ENCODE data around the gene EEF2. TPM values are rescaled to one million over a fixed set of nuclear protein-coding genes. Genes with fewer than 3 reads are reported as not detected.
"Not testable (repeated sequence)": the region's sequence is repeated elsewhere in the genome, so short reads cannot be mapped to it uniquely, and the experiment has no call there.

Gene EEF2
- total and polyA plus RNA-seq, 4 donors = 244 to 1,090 (median 818) TPM

DNA sequence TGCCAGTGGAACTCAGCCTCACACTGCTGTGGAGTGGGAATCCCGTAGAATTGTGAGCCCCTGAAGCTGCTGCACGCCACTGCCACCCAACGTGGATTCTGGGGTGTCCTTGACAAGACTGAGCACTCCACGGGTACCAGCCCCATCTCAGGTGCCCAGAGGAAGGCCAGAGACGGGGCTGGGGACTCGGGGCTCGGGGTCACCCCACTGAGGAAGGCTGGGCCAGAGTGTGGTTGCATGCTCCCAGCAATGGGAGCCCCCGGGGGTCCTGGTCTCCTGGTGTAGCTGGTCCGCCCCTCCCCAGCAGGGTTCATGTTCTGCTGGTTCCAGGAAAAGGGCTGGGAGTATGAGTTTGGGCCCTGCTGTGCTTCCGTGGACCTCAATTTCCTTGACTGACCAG is 29.6 kb downstream of the EEF2 start:
- Histone ChIP-seq H3K27me3 (ENCODE audit: control insufficient read depth in 4 of 4, insufficient read depth in 4 of 4, low read length in 3 of 4) (no peaks in the 10 kb centered on the region), H3K4me1 (ENCODE audit: control insufficient read depth in 4 of 4, insufficient read depth in 4 of 4, low read length in 3 of 4) (peaks cover 0 to 1% (median 0%) of the 10 kb centered on the region in 4 donors), H3K36me3 (ENCODE audit: control insufficient read depth in 4 of 4, insufficient read depth in 3 of 4, low read depth in 1 of 4, low read length in 3 of 4) (peaks cover 2 to 32% (median 22%) of the 10 kb centered on the region in 4 donors), H3K27ac (ENCODE audit: low read depth in 1 of 2, low read length in 2 of 2) (no peak overlapping the region), H3K9ac (ENCODE audit: low read depth in 1 of 2, low read length in 2 of 2) (no peak overlapping the region), H3K9me3 (ENCODE audit: control insufficient read depth in 4 of 4, low read length in 3 of 4) (no peaks in the 10 kb centered on the region), H3K4me3 (ENCODE audit: low read depth in 1 of 3, low read length in 3 of 3) (no peak overlapping the region)
- no peak for TF ChIP-seq CTCF (IDR thresholded peaks at IDR 0.05; ENCODE audit: low read depth, low read length, missing input control)
- TF ChIP-seq FOXA2 (IDR thresholded peaks at IDR 0.05) = no peak
- no peak for TF ChIP-seq YY1 (IDR thresholded peaks at IDR 0.05)
- TF ChIP-seq FOXA1 (IDR thresholded peaks at IDR 0.05) = no peak
- TF ChIP-seq RAD21 (IDR thresholded peaks at IDR 0.05) = no peak
- TF ChIP-seq, protein P1, sequence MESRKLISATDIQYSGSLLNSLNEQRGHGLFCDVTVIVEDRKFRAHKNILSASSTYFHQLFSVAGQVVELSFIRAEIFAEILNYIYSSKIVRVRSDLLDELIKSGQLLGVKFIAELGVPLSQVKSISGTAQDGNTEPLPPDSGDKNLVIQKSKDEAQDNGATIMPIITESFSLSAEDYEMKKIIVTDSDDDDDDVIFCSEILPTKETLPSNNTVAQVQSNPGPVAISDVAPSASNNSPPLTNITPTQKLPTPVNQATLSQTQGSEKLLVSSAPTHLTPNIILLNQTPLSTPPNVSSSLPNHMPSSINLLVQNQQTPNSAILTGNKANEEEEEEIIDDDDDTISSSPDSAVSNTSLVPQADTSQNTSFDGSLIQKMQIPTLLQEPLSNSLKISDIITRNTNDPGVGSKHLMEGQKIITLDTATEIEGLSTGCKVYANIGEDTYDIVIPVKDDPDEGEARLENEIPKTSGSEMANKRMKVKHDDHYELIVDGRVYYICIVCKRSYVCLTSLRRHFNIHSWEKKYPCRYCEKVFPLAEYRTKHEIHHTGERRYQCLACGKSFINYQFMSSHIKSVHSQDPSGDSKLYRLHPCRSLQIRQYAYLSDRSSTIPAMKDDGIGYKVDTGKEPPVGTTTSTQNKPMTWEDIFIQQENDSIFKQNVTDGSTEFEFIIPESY (IDR thresholded peaks at IDR 0.05) = no peak
- TF ChIP-seq MAX (IDR thresholded peaks at IDR 0.05) = no peak
- TF ChIP-seq EGR1 (IDR thresholded peaks at IDR 0.05; ENCODE audit: low read depth in 2 of 2) = no peak
- TF ChIP-seq REST (IDR thresholded peaks at IDR 0.05) = no peak
- no peak for TF ChIP-seq HNF4A (conservative IDR thresholded peaks at IDR 0.05)
- no peak for TF ChIP-seq TAF1 (conservative IDR thresholded peaks at IDR 0.05)
- no peak for TF ChIP-seq JUND (IDR thresholded peaks at IDR 0.05)
- no peak for TF ChIP-seq NR2F2 (IDR thresholded peaks at IDR 0.05)
- no peak for TF ChIP-seq GABPA (IDR thresholded peaks at IDR 0.05 in 1 of 2, conservative IDR thresholded peaks at IDR 0.05 in 1 of 2)
- WGBS = 93% methylated on average over 10 of the region's 10 CpGs
- DNase-seq (ENCODE audit: low spot score) = no peak

- H3K9ac ChIP-seq (ENCODE audit: low read depth in 1 of 2, low read length in 2 of 2); H3K4me3 ChIP-seq (ENCODE audit: low read depth in 1 of 3, low read length in 3 of 3): not testable (repeated sequence)
- 86% methylated on average over 13 of the region's 13 CpGs for WGBS
These were observed 30.0 kb downstream of the EEF2 start for GRCh38 chr19:3955276-3955675.

More at GRCh38 chr19:3955276-3955675, 30.0 kb downstream of the EEF2 start:
- not testable (repeated sequence) for DNase-seq (ENCODE audit: low spot score); H3K27me3 ChIP-seq (ENCODE audit: control insufficient read depth in 4 of 4, insufficient read depth in 4 of 4, low read length in 3 of 4); H3K27ac ChIP-seq (ENCODE audit: low read depth in 1 of 2, low read length in 2 of 2); H3K9me3 ChIP-seq (ENCODE audit: control insufficient read depth in 4 of 4, low read length in 3 of 4); H3K4me1 ChIP-seq (ENCODE audit: control insufficient read depth in 4 of 4, insufficient read depth in 4 of 4, low read length in 3 of 4)
- peaks cover 2 to 31% (median 19%) of the 10 kb centered on the region in 4 donors for H3K36me3 ChIP-seq (ENCODE audit: control insufficient read depth in 4 of 4, insufficient read depth in 3 of 4, low read depth in 1 of 4, low read length in 3 of 4)
